H1 (cell line): ENCODE measurements around the gene FGD5. TPM values are rescaled to one million over a fixed set of nuclear protein-coding genes. Genes with fewer than 3 reads are reported as not detected.

Experiments
- ASH2L ChIP-seq: fragments of 200-600, 300-600 bp; sonication (generic); IDR thresholded peaks from one replicate; pipeline ENCODE4 v1.7.1; 2017; ENCODE audit warnings: low read length
- BCL11A ChIP-seq, 2 experiments: IDR thresholded peaks; one replicate each; pipeline ENCODE4 v1.6.1; 2011; ENCODE audit warnings: low read depth in 2 of 2, low read length in 2 of 2, mild to moderate bottlenecking in 2 of 2
- CHD1 ChIP-seq: IDR thresholded peaks from 2 replicates; pipeline ENCODE4 v1.6.1; 2012; ENCODE audit warnings: low read depth, low read length, improper control_type of control experiment
- CREB1 ChIP-seq: IDR thresholded peaks from 2 replicates; pipeline ENCODE4 v1.6.1; 2012; ENCODE audit warnings: inconsistent platforms
- HDAC6 ChIP-seq: IDR thresholded peaks from one replicate; pipeline ENCODE4 v1.7.1; 2012; ENCODE audit warnings: low read depth, mild to moderate bottlenecking, inconsistent platforms, low read length, moderate library complexity
- JUN ChIP-seq: IDR thresholded peaks from 2 replicates; pipeline ENCODE4 v1.6.1; 2011; ENCODE audit warnings: low read depth, mild to moderate bottlenecking, improper control_type of control experiment, low read length
- JUND ChIP-seq: IDR thresholded peaks from 2 replicates; pipeline ENCODE4 v1.6.1; 2011; ENCODE audit warnings: mild to moderate bottlenecking, improper control_type of control experiment, low read length
- KDM1A ChIP-seq: fragments of 200-600, 300-600 bp; sonication (generic); IDR thresholded peaks from 2 replicates; pipeline ENCODE4 v1.7.1; 2016; ENCODE audit warnings: mild to moderate bottlenecking, low read length, borderline replicate concordance
- KDM4A ChIP-seq: IDR thresholded peaks from one replicate; pipeline ENCODE4 v1.7.1; 2012; ENCODE audit warnings: low read depth, mild to moderate bottlenecking, moderate library complexity, low read length, inconsistent platforms; ENCODE audit not compliant: severe bottlenecking
- KDM5A ChIP-seq: fragments of 200-600 bp; IDR thresholded peaks from 2 replicates; pipeline ENCODE4 v1.7.1; 2012; ENCODE audit warnings: mild to moderate bottlenecking, low read length, inconsistent platforms, mixed read lengths
- NRF1 ChIP-seq: IDR thresholded peaks from 2 replicates; pipeline ENCODE4 v1.6.1; 2011; ENCODE audit warnings: mild to moderate bottlenecking, low read depth, low read length, improper control_type of control experiment
- PHF8 ChIP-seq: fragments of 200-600 bp; sonication (generic); conservative IDR thresholded peaks from 2 replicates; pipeline ENCODE4 v1.7.1; 2012; ENCODE audit warnings: low read depth, mild to moderate bottlenecking, inconsistent platforms, low read length, moderate library complexity
- POLR2A ChIP-seq, 2 experiments: IDR thresholded peaks; 1 replicate in 1 of 2; 2 replicates in 1 of 2; pipeline ENCODE4 v1.6.1; 2011; ENCODE audit warnings: low read depth in 2 of 2, low read length in 2 of 2, mild to moderate bottlenecking in 2 of 2; ENCODE audit errors: control extremely low read depth in 1 of 2
- RAD21 ChIP-seq, 2 experiments: IDR thresholded peaks in 1 of 2; conservative IDR thresholded peaks in 1 of 2; 2 replicates each; pipeline ENCODE4 v1.6.1; 2011; ENCODE audit warnings: low read depth in 2 of 2, low read length in 2 of 2, improper control_type of control experiment in 1 of 2, inconsistent platforms in 1 of 2, mild to moderate bottlenecking in 1 of 2, moderate library complexity in 1 of 2
- RBBP5 ChIP-seq: IDR thresholded peaks from 2 replicates; pipeline ENCODE4 v1.7.1; 2012; ENCODE audit warnings: low read depth, mild to moderate bottlenecking, inconsistent platforms, low read length, moderate library complexity, borderline replicate concordance
- RFX5 ChIP-seq: IDR thresholded peaks from 2 replicates; pipeline ENCODE4 v1.6.1; 2011; ENCODE audit warnings: low read depth, low read length, improper control_type of control experiment, borderline replicate concordance
- RNF2 ChIP-seq: fragments of 200-900, 300-1000 bp; sonication (generic); IDR thresholded peaks from 2 replicates; pipeline ENCODE4 v1.7.1; 2016; ENCODE audit warnings: borderline replicate concordance, low read depth, mild to moderate bottlenecking, antibody characterized with exemption, low read length; ENCODE audit not compliant: poor library complexity, severe bottlenecking; ENCODE audit errors: missing control alignments
- SIN3A ChIP-seq, 2 experiments: IDR thresholded peaks in 1 of 2; conservative IDR thresholded peaks in 1 of 2; 2 replicates each; pipeline ENCODE4 v1.6.1; 2011 to 2012; ENCODE audit warnings: low read length in 2 of 2, improper control_type of control experiment in 1 of 2, low read depth in 1 of 2, mild to moderate bottlenecking in 1 of 2
- SP1 ChIP-seq: IDR thresholded peaks from 2 replicates; pipeline ENCODE4 v1.6.1; 2011; ENCODE audit warnings: low read depth, low read length
- SP4 ChIP-seq: IDR thresholded peaks from 2 replicates; pipeline ENCODE4 v1.6.1; 2012; ENCODE audit warnings: low read length, inconsistent platforms
- SUZ12 ChIP-seq: fragments of 200-600 bp; sonication (generic); IDR thresholded peaks from 2 replicates; pipeline ENCODE4 v1.6.1; 2012; ENCODE audit warnings: mild to moderate bottlenecking, inconsistent platforms, low read length, moderate library complexity, mixed read lengths
- TCF12 ChIP-seq: IDR thresholded peaks from 2 replicates; pipeline ENCODE4 v1.6.1; 2011; ENCODE audit warnings: low read depth, mild to moderate bottlenecking, low read length
- YY1 ChIP-seq: IDR thresholded peaks from 2 replicates; pipeline ENCODE4 v1.6.1; 2011; ENCODE audit warnings: low read depth, mild to moderate bottlenecking, low read length
- polyA plus RNA-seq, 7 experiments: library from polyadenylated mRNA; depleted of rRNA in 3 of 7; stranded (reverse) in 5 of 7; unstranded in 2 of 7; fragments of >200 nt in 5 of 7; fragments of 200-250 nt in 2 of 7; gene quantifications; 1 replicate in 5 of 7; 2 replicates in 1 of 7; 4 replicates in 1 of 7; pipeline versions ENCODE4 v1.2.1 to v1.2.3, GENCODE V29; 2011 to 2013; ENCODE audit warnings: missing spikeins in 2 of 7, mixed read lengths in 2 of 7
- total RNA-seq: library from RNA; stranded (reverse); fragmentation: NEBNext Ultra II Directional; extraction: Animal tissue kit (Norgen Biotek cat#: 25700); gene quantifications from 2 replicates; pipeline ENCODE4 v1.2.1, GENCODE V29; 2021
- TF ChIP-seq, protein P1 (sequence below): IDR thresholded peaks from 2 replicates; pipeline ENCODE4 v1.6.1; 2012; ENCODE audit warnings: inconsistent platforms

Gene FGD5
- total and polyA plus RNA-seq, 2 of the 8 experiments (the other 6 are each of a cell fraction or from before 2014, with no cell fraction given), result 4.7 to 14.3 TPM

DNA sequence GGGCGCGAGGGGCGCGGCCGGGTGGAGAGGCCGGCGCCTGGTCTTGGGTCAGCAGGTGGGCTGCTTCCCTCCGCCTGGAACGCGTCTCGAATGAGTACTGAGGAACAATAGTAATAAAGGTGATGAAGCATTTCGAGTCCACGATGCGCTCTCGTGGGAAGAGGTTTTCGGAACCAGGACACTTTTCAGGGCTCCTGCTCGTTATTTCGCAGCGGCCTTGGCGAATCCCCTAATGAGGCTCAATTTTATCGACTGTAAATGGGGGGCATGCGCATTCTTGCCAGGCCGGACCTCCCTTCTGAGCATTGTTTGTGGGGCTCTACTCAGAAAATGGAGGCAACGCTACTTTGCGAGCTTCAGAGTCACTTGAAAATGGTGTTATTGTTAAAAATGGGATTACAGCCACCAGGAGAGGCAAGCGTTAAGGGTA, 129.9 kb downstream of the FGD5 start (continued):
- TF ChIP-seq SUZ12 (no peak), HDAC6 (no peak), TCF12 (no peak), BCL11A (IDR thresholded peaks at IDR 0.05; ENCODE audit: low read depth in 2 of 2, low read length in 2 of 2) (no peak), PHF8 (peak; percentile 73), YY1 (peak; percentile 66; the same call in 1 of the 2 replicates), SP1 (no peak), RAD21 (IDR thresholded peaks at IDR 0.05 in 1 of 2, conservative IDR thresholded peaks at IDR 0.05 in 1 of 2; ENCODE audit: low read depth in 2 of 2, low read length in 2 of 2) (no peak), JUND (no peak), CREB1 (no peak), POLR2A (IDR thresholded peaks at IDR 0.05; ENCODE audit: control extremely low read depth in 1 of 2, low read depth in 2 of 2, low read length in 2 of 2) (peak; percentile 71 to 73; a peak in 2 of 3 replicates), RBBP5 (no peak), RFX5 (no peak), NRF1 (0 out of 2 replicates have a peak, but pooled peaks have one; percentile 14), JUN (no peak), KDM1A (no peak), SIN3A (conservative IDR thresholded peaks at IDR 0.05 in 1 of 2, IDR thresholded peaks at IDR 0.05 in 1 of 2; ENCODE audit: low read depth in 1 of 2, low read length in 2 of 2) (no peak), KDM5A (no peak), SP4 (no peak; the same call in 1 of the 2 replicates), RNF2 (no peak), ASH2L (no peak), CHD1 (peak; percentile 61; the same call in 1 of the 2 replicates), KDM4A (no peak)
- TF ChIP-seq, protein P1, sequence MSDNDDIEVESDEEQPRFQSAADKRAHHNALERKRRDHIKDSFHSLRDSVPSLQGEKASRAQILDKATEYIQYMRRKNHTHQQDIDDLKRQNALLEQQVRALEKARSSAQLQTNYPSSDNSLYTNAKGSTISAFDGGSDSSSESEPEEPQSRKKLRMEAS, result no peak
